Stimulated activated CD8-positive, alpha-beta memory T cell treated with anti-CD3 and anti-CD28 coated beads, Interleukin-7, amount 100 ng/mL, for 1 hour (primary cell): ENCODE data around the gene KCNC3.

ENCODE experiments used
- DNase-seq, 2 donors: peaks; one replicate each; pipeline ENCODE4 v3.0.0-alpha.2; 2020; ENCODE audit warnings: low read depth in 2 of 2

The KCNC3 gene

GRCh38 chr19:50327461-50328223, 1.5 kb downstream of the KCNC3 start:
- DNase-seq = no peak

DNA sequence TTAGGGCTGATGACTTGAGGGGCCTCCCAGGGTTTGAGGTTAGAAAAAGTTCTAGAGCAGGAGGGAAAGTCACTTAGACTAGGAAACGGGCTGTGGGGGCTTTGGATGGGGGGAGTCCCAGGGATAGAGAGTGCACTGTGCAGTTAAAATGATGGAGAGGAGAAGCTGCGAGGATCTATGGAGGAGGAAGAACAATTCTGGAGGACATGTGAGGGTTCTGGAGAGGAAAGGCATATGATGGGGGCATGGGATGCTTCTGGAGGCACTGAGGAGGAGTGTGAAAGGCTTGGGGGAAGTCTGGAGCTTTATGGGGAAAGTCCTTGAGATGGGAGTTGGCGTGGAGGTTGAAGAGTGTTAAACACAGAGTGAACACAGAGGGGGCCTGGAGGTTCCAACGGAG, 2.2 kb downstream of the KCNC3 start:
- DNase-seq = no peak

GRCh38 chr19:50326101-50326664, 3.0 kb downstream of the KCNC3 start:
- DNase-seq = no peak

- peak; percentile 30 to 45 for DNase-seq
Observed at GRCh38 chr19:50325310-50326100, 3.7 kb downstream of the KCNC3 start.

DNA sequence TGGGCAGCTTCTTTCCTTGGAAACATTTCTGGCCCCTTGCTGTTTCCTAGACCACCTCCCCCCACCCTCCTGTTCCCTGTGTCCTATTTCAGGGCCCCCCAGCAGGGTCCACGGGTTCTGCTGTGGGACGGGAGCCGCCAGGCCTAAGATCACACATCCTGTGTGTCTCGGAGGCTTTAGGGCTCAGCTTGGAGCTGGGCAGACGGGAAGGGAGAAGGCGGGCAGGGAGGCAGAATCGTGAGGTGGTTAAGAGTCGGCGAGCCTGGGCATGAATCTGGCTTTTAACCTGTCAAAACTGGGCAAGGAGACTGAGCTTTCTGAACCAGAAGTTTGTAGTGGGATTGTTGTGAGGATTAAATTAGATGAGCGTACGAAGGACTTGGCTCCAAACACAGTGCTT, 4.8 kb downstream of the KCNC3 start:
- DNase-seq = no peak

GRCh38 chr19:50323782-50324133, 5.4 kb downstream of the KCNC3 start:
- no peak for DNase-seq

GRCh38 chr19:50322931-50323781, 6.0 kb downstream of the KCNC3 start:
- DNase-seq = no peak

GRCh38 chr19:50322234-50322633, 6.9 kb downstream of the KCNC3 start:
- no peak for DNase-seq

- DNase-seq = no peak
Observed at GRCh38 chr19:50321831-50322230, 7.3 kb downstream of the KCNC3 start.

- no peak for DNase-seq
Observed at GRCh38 chr19:50320596-50320995, 8.6 kb downstream of the KCNC3 start.

DNA sequence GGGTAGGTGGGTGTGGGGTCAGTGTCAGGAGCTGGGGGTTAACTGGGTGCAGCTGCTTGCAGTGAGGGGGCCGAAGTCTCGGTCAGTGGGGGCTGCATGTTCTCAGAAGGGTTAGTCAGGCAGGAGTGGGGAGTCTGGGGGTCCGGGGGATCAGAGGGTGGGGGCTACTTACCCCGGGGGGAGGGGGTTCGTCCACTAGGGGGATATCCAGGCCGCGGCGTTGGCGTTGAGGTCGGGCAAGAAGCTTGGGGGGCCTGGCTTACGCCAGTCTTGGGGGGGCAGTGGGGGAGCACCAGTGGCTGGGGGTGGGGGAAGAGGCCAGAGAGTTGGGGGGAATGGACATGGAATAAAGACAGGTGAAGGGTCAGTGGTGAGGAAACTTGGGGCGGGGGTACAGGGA, 9.1 kb downstream of the KCNC3 start:
- DNase-seq = no peak

DNA sequence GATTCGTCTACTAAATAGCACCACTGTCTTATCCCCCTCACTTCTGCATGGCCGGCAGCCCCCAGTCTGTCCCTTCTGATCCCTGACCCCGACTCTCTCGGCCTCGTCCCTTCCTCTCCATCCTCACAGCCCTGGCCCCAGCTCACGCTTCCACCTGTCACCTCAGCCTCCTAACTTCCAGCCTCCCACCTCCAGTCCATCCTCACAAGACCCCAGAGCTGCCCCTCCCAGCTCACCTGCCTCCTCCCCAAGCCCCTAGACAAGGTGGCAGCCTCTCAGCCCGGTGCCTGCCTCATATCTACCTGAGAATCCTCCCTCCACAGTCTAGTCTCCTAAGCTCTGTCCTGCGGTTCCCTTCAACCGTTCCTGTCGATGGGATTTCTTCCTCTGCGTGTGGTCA, 10.0 kb downstream of the KCNC3 start:
- DNase-seq = no peak

- DNase-seq = no peak
Observed at GRCh38 chr19:50318438-50318837, 10.7 kb downstream of the KCNC3 start.

DNA sequence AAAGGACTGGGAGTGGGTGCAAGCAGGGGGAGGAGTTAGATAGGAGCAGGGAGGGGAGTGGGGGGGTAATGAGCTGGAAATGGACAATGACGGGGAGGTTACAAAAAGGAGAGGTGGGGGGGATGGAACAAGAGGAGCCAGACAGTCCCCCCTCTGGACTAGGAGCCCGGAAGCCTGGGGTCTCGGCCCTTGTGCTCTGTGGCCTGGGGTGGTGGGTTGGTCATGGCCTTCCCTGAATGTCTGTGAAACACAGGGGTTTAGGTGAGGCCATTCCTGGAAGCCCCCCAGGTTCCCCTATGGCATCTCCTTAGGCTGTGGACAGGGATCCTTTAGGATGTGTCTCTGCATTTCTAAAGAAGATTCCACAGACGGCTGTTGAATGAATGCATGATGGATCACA, 12.1 kb downstream of the KCNC3 start:
- DNase-seq = no peak

DNA sequence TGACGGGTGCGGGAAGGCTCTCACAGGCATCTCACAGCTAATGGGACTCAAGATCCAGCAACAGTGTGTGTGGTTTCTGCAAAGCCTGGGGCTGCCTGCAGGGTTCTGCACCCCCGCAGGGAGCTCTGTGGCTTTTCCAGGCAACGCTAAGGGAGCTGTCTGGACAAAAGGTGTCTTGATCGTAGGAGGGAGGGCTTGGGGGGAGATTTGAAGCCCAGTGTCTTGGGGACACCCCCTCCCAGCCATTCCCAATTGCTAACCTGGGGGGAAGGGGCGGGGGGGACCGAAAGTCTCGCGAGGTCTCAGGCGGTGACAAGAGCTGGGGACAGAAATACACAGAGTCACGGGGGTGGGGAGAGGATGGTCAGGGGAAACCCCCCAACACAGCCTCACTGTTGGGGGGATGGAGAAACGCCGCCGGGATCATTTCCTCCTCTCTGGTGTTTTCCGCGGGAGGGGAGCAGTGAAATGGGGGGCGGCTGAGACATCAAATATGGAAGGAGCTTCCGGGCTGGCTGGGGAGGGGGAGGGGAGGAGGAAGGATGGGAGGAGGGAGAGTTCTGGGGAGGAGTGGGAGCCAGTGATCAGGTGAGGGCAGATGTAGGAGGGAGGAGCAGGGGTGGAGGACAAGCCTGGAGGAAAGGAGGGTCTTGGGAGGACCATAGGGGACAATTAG, 13.3 kb downstream of the KCNC3 start:
- no peak for DNase-seq

GRCh38 chr19:50314724-50315708, 14.2 kb downstream of the KCNC3 start:
- no peak for DNase-seq

GRCh38 chr19:50313812-50314536, 15.2 kb downstream of the KCNC3 start:
- no peak for DNase-seq

DNA sequence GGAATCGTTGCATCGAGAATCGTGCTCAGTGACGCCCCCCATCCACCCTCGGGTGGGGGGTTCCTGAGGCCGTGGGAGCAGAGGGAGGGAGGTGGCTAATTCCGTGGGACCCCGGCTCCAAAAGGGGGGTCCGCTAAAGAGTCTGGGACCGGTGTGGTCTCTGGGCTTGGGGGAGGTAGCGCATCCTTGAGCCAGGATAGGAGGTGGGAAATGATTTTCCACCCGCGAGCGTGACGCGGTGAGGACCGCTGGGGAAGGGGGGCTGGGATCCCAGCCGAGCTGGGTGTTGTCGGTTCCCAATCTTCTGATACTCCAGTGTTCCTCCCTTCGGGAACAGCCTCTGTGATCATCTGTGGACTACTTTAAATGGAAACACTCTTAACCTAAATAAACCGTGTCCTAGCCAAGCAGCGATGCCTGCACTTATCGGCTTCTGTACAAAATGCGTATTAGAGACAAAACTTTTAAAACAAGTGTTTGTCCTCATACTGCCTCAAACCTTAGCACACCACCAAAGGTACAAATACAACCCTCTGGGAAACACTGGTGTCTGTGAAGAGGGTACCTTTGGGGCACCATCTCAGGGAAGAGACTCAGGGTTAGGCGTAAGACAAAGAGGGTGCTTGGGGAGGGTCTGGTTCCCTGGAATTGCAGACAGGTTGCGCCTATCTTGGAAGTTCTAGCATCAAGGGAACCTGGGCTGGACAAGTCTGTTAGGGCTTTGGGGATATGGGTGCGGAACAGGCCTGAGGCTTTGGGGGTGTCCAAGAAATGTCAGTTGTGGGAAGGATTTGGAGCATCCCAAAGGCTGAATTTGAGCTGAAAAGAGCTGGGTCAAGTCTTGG, 16.0 kb downstream of the KCNC3 start:
- no peak for DNase-seq
